ENCODE measurements around the gene SPN.
"Not testable (repeated sequence)": the region's sequence is repeated elsewhere in the genome, so short reads cannot be mapped to it uniquely, and the experiment has no call there.

GRCh38 chr16:29628707-29629106, 34.3 kb upstream of the SPN start:
- not testable (repeated sequence) for TF ChIP-seq POLR2AphosphoS5 (IDR thresholded peaks at IDR 0.05; ENCODE audit: low read depth, low read length); POLR2A (IDR thresholded peaks at IDR 0.05; ENCODE audit: low read depth, low read length); TAF1 (IDR thresholded peaks at IDR 0.05; ENCODE audit: borderline replicate concordance, low read depth, low read length)

Measured in GM12892 (cell line).